Tibial nerve (tissue), 3 donors: ENCODE results near the gene TLCD2.

ENCODE experiments used
- POLR2A ChIP-seq, 2 donors: fragments of 450-650 bp; IDR thresholded peaks; one replicate each; pipeline ENCODE4 v1.6.1; 2017; ENCODE audit warnings: antibody characterized with exemption in 2 of 2, mild to moderate bottlenecking in 2 of 2, moderate library complexity in 2 of 2
- TF ChIP-seq, protein P1 (sequence below), 5 experiments: fragments of 200-600 bp in 3 of 5; fragments of 450-650 bp in 2 of 5; sonication (generic) in 3 of 5; IDR thresholded peaks; one replicate each; pipeline ENCODE4 v1.5.1; 2016 to 2019; ENCODE audit warnings: antibody characterized with exemption in 5 of 5, mild to moderate bottlenecking in 3 of 5, moderate library complexity in 2 of 5

DNA sequence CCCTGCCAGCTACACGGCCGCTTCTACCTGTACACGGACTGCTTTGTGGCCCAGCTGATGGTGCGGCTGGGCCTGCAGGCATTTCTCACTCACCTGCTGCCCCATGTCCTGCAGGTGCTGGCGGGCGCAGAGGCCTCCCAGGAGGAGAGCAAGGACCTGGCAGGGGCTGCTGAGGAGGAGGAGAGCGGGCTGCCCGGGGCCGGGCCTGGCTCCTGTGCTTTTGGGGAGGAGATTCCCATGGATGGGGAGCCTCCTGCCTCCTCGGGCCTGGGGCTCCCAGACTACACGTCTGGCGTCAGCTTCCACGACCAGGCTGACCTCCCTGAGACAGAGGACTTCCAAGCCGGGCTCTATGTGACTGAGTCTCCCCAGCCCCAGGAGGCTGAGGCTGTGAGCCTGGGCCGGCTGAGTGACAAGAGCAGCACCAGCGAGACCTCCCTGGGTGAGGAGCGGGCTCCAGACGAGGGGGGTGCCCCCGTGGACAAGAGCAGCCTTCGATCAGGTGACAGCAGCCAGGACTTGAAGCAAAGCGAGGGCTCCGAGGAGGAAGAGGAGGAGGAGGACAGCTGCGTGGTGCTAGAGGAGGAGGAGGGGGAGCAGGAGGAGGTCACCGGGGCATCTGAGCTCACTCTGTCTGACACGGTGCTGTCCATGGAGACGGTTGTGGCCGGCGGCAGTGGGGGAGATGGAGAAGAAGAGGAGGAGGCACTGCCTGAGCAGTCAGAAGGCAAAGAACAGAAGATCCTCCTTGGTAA is 17.9 kb upstream of the TLCD2 start:
- TF ChIP-seq, protein P1, sequence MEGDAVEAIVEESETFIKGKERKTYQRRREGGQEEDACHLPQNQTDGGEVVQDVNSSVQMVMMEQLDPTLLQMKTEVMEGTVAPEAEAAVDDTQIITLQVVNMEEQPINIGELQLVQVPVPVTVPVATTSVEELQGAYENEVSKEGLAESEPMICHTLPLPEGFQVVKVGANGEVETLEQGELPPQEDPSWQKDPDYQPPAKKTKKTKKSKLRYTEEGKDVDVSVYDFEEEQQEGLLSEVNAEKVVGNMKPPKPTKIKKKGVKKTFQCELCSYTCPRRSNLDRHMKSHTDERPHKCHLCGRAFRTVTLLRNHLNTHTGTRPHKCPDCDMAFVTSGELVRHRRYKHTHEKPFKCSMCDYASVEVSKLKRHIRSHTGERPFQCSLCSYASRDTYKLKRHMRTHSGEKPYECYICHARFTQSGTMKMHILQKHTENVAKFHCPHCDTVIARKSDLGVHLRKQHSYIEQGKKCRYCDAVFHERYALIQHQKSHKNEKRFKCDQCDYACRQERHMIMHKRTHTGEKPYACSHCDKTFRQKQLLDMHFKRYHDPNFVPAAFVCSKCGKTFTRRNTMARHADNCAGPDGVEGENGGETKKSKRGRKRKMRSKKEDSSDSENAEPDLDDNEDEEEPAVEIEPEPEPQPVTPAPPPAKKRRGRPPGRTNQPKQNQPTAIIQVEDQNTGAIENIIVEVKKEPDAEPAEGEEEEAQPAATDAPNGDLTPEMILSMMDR (IDR thresholded peaks at IDR 0.05) = no peak
- TF ChIP-seq POLR2A (IDR thresholded peaks at IDR 0.05) = no peak
